ENCODE data around the gene VGLL4.
"Not testable (repeated sequence)": the region's sequence is repeated elsewhere in the genome, so short reads cannot be mapped to it uniquely, and the experiment has no call there.

- not testable (repeated sequence) for TF ChIP-seq ZNF317 (CRISPR knock-in tag; IDR thresholded peaks at IDR 0.05; ENCODE audit: borderline replicate concordance, low read depth); CTCF (IDR thresholded peaks at IDR 0.05); CREB1 (CRISPR knock-in tag; IDR thresholded peaks at IDR 0.05); ZNF512 (CRISPR knock-in tag; IDR thresholded peaks at IDR 0.05; ENCODE audit: borderline replicate concordance); FOXP1 (CRISPR knock-in tag; IDR thresholded peaks at IDR 0.05; ENCODE audit: borderline replicate concordance); MAX (CRISPR knock-in tag; IDR thresholded peaks at IDR 0.05); MLX (CRISPR knock-in tag; IDR thresholded peaks at IDR 0.05); CBFB (CRISPR knock-in tag; IDR thresholded peaks at IDR 0.05; ENCODE audit: low read depth); SMAD3 (CRISPR knock-in tag; IDR thresholded peaks at IDR 0.05; ENCODE audit: borderline replicate concordance); ATF2 (CRISPR knock-in tag; IDR thresholded peaks at IDR 0.05; ENCODE audit: borderline replicate concordance, low read depth); SP1 (CRISPR knock-in tag; conservative IDR thresholded peaks at IDR 0.05); CREM (CRISPR knock-in tag; IDR thresholded peaks at IDR 0.05); ELF4 (CRISPR knock-in tag; IDR thresholded peaks at IDR 0.05; ENCODE audit: low read depth); NFYB (CRISPR knock-in tag; conservative IDR thresholded peaks at IDR 0.05; ENCODE audit: low read depth)
Observed at GRCh38 chr3:11595024-11595423, 48.7 kb downstream of the VGLL4 start.

Data from WTC11 (cell line).